Erythroblast (primary cell): ENCODE results near the gene CCDC201.
"Not testable (repeated sequence)": the region's sequence is repeated elsewhere in the genome, so short reads cannot be mapped to it uniquely, and the experiment has no call there.

Experiments used
- DNase-seq, 2 experiments: peaks; one replicate each; lab custom pipeline; 2025; lab: John Stamatoyannopoulos, UW
- GATA1 ChIP-seq: IDR thresholded peaks from 2 replicates; pipeline ENCODE4 v1.6.1; 2011; ENCODE audit warnings: low read depth, mild to moderate bottlenecking, control low read depth, low read length, moderate library complexity
- POLR2A ChIP-seq: IDR thresholded peaks from 2 replicates; pipeline ENCODE4 v1.6.1; 2011; ENCODE audit warnings: mild to moderate bottlenecking, low read length

Gene CCDC201

DNA sequence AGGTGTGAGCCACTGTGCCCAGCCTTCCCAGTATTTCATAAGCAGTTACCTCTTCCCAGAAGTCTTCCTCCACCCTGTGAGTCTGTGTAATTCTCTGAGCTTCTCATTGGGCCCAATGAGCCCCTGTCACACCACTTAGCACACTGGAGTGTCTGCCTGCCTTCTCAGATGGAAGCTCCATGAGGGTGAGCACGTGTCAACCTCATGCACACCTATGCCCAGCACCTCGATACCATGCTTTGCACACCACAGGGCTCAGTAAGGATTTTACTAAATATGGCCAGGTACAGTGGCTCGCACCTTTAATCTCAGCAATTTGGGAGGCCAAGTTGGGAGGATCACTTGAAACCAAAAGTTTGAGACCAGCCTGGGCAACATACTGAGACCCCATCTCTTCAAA, 46.3 kb downstream of the CCDC201 start:
- not testable (repeated sequence) for DNase-seq

DNA sequence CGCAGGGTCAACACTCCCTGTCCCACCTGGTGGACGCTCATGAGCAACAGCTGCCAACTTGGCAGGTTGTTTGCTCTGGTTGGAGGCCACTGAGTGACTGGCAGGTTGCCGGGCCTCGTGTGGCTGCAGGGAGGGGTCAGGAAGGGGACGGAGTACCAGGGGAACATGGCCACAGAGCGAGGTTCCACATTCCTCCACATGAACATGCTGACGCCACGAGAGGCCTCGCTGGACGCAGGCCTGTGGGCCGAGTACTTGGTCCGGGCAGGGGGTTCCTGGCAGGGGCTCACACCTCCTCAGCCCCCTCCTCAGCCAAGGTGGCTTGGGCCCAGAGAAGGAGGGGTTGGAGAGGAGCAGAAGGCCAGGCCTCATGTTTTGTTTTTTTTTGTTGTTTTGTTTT, 54.1 kb downstream of the CCDC201 start:
- not testable (repeated sequence) for DNase-seq

DNA sequence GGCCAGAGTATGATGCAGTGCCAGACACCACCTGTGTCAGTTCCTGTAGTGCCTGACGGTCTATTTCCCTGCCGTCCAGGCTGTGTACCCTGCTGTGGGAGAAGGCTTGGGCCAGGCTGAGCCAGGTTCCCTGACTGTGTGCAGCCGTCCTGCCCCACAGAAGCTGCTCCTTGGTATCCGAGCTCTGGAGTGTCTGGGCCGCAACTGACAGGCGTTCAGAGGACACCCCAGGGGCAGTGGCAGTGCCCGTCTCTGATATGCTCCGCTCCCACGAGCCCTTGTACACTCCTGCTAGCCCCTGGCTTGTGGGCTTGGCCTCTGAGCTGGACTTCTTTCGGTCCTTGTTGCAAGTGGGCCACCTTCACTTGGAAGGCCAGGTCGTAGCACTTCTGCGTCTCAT, 55.0 kb downstream of the CCDC201 start:
- DNase-seq = not testable (repeated sequence)

DNA sequence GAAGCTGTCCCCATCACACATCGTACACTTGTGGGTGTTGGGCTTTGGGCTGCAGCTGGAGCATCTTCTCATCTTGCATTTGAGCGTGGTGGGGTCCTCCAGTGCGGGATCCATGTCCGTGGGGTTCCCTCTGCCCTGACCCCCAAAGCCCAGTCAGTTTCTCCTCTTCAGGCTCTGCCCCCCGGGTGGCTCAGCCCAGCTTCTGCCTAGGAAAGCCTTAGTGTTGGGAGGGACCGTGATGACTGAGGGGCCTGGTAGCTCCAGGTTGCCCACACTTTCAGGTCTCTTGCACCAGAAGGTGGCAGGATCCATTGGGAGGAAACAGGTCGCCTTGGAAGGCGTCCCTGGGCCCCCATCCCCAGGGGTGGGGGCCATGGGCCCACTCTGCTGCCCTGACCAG, 55.9 kb downstream of the CCDC201 start:
- not testable (repeated sequence) for DNase-seq

DNA sequence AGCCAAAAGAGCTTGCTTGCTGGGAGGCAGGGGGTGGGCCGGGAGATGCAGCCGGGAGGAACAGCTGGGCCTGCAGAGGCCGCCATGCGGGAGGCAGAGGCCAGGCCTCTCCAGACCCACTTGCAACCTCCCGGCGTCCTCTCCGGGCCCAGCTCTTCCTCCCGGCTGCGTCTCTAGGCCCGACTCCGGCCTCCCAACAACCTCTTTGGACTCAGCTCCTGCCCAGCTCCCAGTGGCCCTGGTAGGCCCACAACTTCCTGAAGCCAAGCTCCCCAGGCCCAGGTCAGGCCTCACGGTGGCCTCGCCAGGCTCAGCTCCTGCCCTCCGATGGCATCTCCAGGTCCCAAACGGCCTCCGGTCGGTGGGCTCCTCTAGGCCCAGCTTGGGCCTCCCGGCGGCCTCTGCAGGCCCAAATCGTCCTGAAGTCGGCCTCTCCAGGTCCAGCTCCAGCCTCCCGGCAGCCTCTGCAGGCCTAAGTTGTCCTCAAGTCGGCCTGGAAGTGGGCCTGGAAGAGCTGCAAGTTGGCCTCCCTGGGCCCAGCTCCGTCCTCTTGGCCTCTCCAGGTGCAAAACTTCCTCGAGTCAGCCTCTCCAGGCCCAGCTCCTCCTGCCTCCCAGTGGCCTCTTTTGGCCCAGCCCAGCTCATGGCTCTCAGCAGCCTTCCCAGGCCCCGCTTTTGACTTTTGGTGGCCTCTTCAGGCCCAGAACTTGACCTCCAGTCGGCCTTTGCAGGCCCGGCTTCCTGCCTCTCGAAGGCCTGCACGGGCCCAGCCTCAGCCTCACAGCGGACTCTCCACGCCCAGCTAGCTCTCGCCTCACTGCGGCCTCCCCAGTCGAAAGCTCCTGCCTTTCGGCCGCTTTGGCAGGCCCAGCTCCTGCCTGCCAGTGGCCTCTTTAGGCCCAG, 58.4 kb downstream of the CCDC201 start:
- not testable (repeated sequence) for DNase-seq

DNA sequence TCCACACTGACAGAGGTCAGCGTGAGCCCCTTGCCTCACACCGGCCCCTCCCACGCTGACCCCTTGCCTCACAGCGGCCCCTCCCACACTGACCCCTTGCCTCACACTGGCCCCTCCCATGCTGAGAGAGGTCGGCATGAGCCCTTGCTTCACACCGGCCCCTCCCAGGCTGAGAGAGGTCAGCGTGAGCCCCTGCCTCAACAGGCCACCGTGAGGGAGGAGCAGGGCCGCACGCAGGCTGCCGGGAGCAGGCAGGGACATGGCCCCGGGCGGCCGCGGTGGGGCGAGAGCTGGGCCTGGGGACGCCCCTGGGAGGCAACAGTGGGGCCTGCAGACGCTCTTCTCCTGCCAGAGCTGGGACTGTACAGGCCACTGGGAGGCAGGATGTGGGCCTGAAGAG, 59.1 kb downstream of the CCDC201 start:
- not testable (repeated sequence) for DNase-seq

DNA sequence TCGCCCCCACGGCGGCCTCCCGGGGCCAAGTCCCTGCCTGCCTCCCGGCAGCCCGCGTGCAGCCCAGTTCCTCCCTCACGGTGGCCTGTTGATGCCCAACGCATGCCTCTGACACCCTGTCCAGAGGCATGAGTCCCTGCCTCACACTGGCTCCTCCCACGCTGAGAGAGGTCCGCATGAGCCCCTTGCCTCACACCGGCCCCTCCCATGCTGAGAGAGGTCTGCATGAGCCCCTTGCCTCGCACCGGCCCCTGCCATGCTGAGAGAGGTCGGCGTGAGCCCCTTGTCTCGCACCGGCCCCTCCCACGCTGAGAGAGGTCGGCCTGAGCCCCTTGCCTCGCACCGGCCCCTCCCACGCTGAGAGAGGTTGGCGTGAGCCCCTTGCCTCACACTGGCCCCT, 59.9 kb downstream of the CCDC201 start:
- no peak for DNase-seq
- TF ChIP-seq POLR2A = no peak
- TF ChIP-seq GATA1 = no peak

DNA sequence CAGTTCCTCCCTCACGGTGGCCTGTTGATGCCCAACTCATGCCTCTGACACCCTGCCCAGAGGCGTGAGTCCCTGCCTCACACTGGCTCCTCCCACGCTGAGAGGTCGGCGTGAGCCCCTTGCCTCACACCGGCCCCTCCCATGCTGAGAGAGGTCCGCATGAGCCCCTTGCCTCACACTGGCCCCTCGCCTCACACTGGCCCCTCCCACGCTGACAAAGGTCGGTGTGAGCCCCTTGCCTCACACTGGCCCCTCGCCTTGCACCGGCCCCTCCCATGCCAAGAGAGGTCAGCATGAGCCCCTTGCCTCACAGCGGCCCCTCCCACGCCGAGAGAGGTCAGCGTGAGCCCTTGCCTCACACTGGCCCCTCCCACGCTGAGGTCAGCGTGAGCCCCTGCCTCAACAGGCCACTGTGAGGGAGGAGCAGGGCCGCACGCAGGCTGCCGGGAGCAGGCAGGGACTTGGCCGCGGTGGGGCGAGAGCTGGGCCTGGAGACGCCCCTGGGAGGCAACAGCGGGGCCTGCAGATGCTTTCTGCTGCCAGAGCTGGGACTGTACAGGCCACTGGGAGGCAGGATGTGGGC, 61.1 kb downstream of the CCDC201 start:
- DNase-seq = not testable (repeated sequence)

DNA sequence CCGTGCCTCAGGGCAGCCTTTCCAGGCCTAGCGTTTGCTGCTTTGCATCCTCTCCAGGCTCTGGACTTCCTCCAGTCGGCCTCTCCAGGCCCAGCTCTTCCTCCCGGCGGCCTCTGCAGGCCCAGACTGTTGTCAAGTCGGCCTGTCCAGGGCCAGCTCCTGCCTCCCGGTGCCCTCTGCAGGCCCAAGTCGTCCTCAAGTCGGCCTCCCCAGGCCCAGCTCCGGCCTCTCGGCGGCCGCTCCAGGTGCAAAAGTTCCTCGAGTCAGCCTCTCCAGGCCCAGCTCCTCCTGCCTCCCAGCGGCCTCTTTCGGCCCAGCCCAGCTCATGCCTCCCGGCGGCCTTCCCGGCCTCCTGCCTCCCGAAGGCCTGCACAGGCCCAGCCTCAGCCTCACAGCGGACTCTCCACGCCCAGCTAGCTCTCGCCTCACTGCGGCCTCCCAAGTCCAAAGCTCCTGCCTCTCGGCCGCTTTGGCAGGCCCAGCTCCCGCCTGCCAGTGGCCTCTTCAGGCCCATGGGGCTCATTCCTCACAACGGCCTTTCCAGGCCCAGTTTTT, 62.4 kb downstream of the CCDC201 start:
- DNase-seq = not testable (repeated sequence)
